Hepatocyte (in vitro differentiated cells): ENCODE results near the gene DPH5. TPM values are rescaled to one million over a fixed set of nuclear protein-coding genes. Genes with fewer than 3 reads are reported as not detected.
"Not testable (repeated sequence)": the region's sequence is repeated elsewhere in the genome, so short reads cannot be mapped to it uniquely, and the experiment has no call there.

Experiments used
- DNase-seq: peaks from one replicate; pipeline ENCODE4 v3.0.0-alpha.2; 2016; ENCODE audit warnings: low spot score
- H2AFZ ChIP-seq: fragments of 200-600 bp; sonication (generic); 2 replicates; pipeline ENCODE4 v1.6.0; 2016; ENCODE audit warnings: antibody characterized with exemption, mild to moderate bottlenecking
- H3K27ac ChIP-seq: fragments of 200-600 bp; sonication (generic); 2 replicates; pipeline ENCODE4 v1.5.1; 2016; ENCODE audit warnings: mild to moderate bottlenecking
- H3K27me3 ChIP-seq: fragments of 200-600 bp; sonication (generic); 2 replicates; pipeline ENCODE4 v1.6.1; 2016
- H3K36me3 ChIP-seq: fragments of 200-600 bp; sonication (generic); replicated peaks from 2 replicates; pipeline ENCODE4 v1.5.1; 2016; ENCODE audit warnings: low read depth; ENCODE audit not compliant: insufficient read depth
- H3K4me1 ChIP-seq: fragments of 200-600 bp; sonication (generic); 2 replicates; pipeline ENCODE4 v1.5.1; 2016; ENCODE audit warnings: mild to moderate bottlenecking, moderate library complexity; ENCODE audit not compliant: insufficient read depth
- H3K4me2 ChIP-seq: fragments of 200-600 bp; sonication (generic); 2 replicates; pipeline ENCODE4 v1.6.0; 2016
- H3K4me3 ChIP-seq: fragments of 200-600 bp; sonication (generic); 2 replicates; pipeline ENCODE4 v1.5.1; 2016; ENCODE audit warnings: mild to moderate bottlenecking
- H3K79me2 ChIP-seq: fragments of 200-600 bp; sonication (generic); 2 replicates; pipeline ENCODE4 v1.6.0; 2017; ENCODE audit warnings: mild to moderate bottlenecking
- H3K9me2 ChIP-seq: fragments of 200-600 bp; sonication (generic); replicated peaks from 2 replicates; pipeline ENCODE4 v1.6.0; 2017; ENCODE audit warnings: mild to moderate bottlenecking; ENCODE audit not compliant: insufficient read depth
- H3K9me3 ChIP-seq: fragments of 200-600 bp; sonication (generic); 2 replicates; pipeline ENCODE4 v1.5.1; 2016; ENCODE audit warnings: low read depth, mild to moderate bottlenecking
- H4K20me1 ChIP-seq: fragments of 200-600 bp; sonication (generic); 2 replicates; pipeline ENCODE4 v1.6.0; 2016; ENCODE audit warnings: mild to moderate bottlenecking; ENCODE audit not compliant: insufficient read depth, poor library complexity, severe bottlenecking
- EZH2 ChIP-seq: fragments of 200-600 bp; sonication (generic); IDR thresholded peaks from 2 replicates; pipeline ENCODE4 v1.6.1; 2016; ENCODE audit warnings: antibody characterized with exemption, mild to moderate bottlenecking, borderline replicate concordance
- EZH2phosphoT487 ChIP-seq: fragments of 200-600 bp; sonication (generic); IDR thresholded peaks from one replicate; pipeline ENCODE4 v1.6.1; 2018; ENCODE audit warnings: antibody characterized with exemption, mild to moderate bottlenecking, low read depth, moderate library complexity; ENCODE audit not compliant: unreplicated experiment, severe bottlenecking
- WGBS: methylation state at CpG from one replicate; pipeline ENCODE4 v1.1.6; 2016; ENCODE audit warnings: low lambda C conversion rate; ENCODE audit errors: missing lambda C conversion rate; 5-methylcytosine and 5-hydroxymethylcytosine counted together
- polyA plus RNA-seq: library from polyadenylated mRNA; unstranded; fragments of >200 nt; fragmentation: Nextera tagmentation; extraction: Ambion mirVana; gene quantifications from 2 replicates; pipeline ENCODE4 v1.2.1, GENCODE V29; 2016
- total RNA-seq: library from RNA; depleted of rRNA; stranded (reverse); fragments of >200 nt; gene quantifications from 2 replicates; pipeline ENCODE4 v1.2.3, GENCODE V29; 2014
- TF ChIP-seq, protein P1 (sequence below): fragments of 200-600 bp; sonication (generic); IDR thresholded peaks from 2 replicates; pipeline ENCODE4 v1.5.1; 2016; ENCODE audit warnings: antibody characterized with exemption, mild to moderate bottlenecking; ENCODE audit not compliant: poor library complexity

The DPH5 gene
- total and polyA plus RNA-seq, 2 experiments from 2014 or later: 19.8 to 35.7 TPM

DNA sequence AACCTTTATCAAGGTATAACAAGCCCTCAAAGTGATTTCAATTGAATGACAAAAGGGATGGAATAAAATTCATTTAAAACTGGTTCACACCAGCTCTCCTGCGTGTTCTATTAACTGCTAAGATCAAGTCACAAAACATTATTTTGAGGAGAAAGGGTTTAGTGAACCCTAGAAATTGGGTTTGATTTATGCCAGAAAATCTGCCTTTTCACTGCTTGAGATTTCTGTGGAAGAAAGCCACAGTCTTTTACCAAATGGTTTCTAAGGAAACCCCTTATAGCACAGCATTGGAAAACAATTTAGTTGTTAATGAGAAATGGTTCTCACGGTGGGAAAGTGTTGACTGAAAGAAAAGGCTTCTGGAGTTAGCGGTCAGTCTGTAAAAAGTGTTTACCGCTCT, 43.6 kb upstream of the DPH5 start:
- TF ChIP-seq EZH2 (no peak), EZH2phosphoT487 (no peak)
- H3K4me1 ChIP-seq: no peaks in the 10 kb centered on the region
- H3K27me3 ChIP-seq: no peaks in the 10 kb centered on the region
- H4K20me1 ChIP-seq: no peaks in the 10 kb centered on the region
- no peak for DNase-seq
- H3K9me3 ChIP-seq: no peaks in the 10 kb centered on the region
- WGBS: 72% methylated on average over 4 of the region's 4 CpGs
- H3K36me3 ChIP-seq: no peaks in the 10 kb centered on the region
- no peak overlapping the region for H3K4me3 ChIP-seq
- no peak overlapping the region for H2AFZ ChIP-seq
- H3K27ac ChIP-seq: no peak overlapping the region
- no peaks in the 10 kb centered on the region for H3K79me2 ChIP-seq
- no peak overlapping the region for H3K4me2 ChIP-seq
- H3K9me2 ChIP-seq: no peaks in the 10 kb centered on the region

DNA sequence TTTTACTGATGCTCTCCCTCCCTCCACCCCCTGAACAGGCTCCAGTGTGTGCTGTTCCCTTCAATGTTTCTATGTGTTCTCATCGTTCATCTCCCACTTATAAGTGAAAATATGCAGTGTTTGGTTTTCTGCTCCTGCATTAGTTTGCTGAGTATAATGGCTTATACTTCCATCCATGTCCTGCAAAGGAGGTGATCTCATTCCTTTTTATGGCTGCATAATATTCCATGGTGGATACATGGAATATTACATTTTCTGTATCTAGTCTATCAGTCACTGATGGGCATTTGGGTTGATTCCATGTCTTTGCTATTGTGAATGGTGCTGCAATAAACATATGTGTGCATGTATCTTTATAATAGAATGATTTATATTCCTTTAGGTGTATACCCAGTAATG, 41.4 kb upstream of the DPH5 start:
- not testable (repeated sequence) for H3K4me3 ChIP-seq, H3K27me3 ChIP-seq, H3K36me3 ChIP-seq, H3K79me2 ChIP-seq, H3K4me1 ChIP-seq, DNase-seq, H3K9me3 ChIP-seq, H3K9me2 ChIP-seq, H4K20me1 ChIP-seq, H2AFZ ChIP-seq, H3K4me2 ChIP-seq, H3K27ac ChIP-seq
- 100% methylated on average over 1 of the region's 1 CpG for WGBS

DNA sequence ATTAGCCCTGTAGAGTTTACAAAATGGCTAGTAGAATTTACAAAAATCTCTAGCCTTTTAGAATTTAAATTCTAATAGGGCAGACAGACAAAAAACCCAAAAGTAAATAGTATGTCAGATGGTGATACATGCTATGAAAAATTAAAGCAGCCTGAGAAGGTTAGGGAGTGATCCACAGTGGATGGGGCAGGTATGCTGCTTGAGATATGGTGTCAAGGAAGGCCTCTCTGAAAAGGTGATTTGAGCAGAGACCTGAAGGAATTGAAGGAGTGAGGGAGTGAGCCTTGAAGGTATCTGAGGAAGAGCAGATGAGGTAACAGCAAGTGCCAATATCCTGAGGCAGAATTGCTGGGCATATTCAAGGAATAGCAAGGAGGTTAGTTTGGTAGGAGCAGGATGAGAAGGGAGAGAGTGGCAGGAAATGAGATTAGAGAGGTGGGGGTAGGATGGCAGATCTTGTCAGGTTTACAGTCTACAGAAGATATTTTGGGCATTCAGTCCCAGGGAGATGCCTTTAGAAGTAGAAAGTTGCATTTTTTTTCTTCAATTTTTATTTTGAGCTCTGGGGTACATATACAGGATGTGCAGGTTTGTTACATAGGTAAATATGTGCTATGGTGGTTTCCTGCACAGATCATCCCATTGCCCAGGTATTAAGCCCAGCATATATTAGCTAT, 40.8 kb upstream of the DPH5 start:
- no peak overlapping the region for H2AFZ ChIP-seq
- no peak for DNase-seq
- H3K4me3 ChIP-seq: no peak overlapping the region
- no peaks in the 10 kb centered on the region for H3K9me3 ChIP-seq
- no peaks in the 10 kb centered on the region for H3K9me2 ChIP-seq
- TF ChIP-seq, protein P1, sequence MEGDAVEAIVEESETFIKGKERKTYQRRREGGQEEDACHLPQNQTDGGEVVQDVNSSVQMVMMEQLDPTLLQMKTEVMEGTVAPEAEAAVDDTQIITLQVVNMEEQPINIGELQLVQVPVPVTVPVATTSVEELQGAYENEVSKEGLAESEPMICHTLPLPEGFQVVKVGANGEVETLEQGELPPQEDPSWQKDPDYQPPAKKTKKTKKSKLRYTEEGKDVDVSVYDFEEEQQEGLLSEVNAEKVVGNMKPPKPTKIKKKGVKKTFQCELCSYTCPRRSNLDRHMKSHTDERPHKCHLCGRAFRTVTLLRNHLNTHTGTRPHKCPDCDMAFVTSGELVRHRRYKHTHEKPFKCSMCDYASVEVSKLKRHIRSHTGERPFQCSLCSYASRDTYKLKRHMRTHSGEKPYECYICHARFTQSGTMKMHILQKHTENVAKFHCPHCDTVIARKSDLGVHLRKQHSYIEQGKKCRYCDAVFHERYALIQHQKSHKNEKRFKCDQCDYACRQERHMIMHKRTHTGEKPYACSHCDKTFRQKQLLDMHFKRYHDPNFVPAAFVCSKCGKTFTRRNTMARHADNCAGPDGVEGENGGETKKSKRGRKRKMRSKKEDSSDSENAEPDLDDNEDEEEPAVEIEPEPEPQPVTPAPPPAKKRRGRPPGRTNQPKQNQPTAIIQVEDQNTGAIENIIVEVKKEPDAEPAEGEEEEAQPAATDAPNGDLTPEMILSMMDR: no peak
- TF ChIP-seq EZH2: no peak
- TF ChIP-seq EZH2phosphoT487: no peak
- H3K36me3 ChIP-seq: no peaks in the 10 kb centered on the region
- H4K20me1 ChIP-seq: no peaks in the 10 kb centered on the region
- H3K79me2 ChIP-seq: no peaks in the 10 kb centered on the region
- H3K4me1 ChIP-seq: no peaks in the 10 kb centered on the region
- no peak overlapping the region for H3K27ac ChIP-seq
- H3K27me3 ChIP-seq: no peaks in the 10 kb centered on the region
- no peak overlapping the region for H3K4me2 ChIP-seq

DNA sequence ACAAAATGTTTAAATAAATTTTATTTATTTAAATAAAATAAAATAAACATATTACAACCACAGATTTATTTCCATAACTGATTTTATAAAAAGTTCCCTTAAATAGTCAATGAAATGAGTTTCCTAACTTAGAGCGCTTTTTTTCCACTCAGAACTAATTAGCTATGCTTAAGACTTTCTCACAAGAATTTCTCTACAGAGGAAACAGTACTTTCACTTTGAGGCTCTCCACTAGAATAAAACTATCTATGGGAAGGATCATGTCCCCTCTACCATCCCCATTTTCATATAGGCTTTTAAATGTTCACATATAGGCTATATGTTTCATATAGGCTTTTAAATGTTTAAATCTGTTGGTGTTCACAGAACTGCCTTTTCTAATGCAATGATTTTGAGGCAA, 40.0 kb upstream of the DPH5 start:
- no peaks in the 10 kb centered on the region for H3K4me1 ChIP-seq
- no peaks in the 10 kb centered on the region for H4K20me1 ChIP-seq
- H2AFZ ChIP-seq: no peak overlapping the region
- no peaks in the 10 kb centered on the region for H3K36me3 ChIP-seq
- TF ChIP-seq, protein P1: no peak
- TF ChIP-seq EZH2phosphoT487: no peak
- no peak for TF ChIP-seq EZH2
- no peaks in the 10 kb centered on the region for H3K79me2 ChIP-seq
- no peaks in the 10 kb centered on the region for H3K9me2 ChIP-seq
- no peak overlapping the region for H3K27ac ChIP-seq
- no peak for DNase-seq
- no peaks in the 10 kb centered on the region for H3K9me3 ChIP-seq
- H3K4me2 ChIP-seq: no peak overlapping the region
- no peak overlapping the region for H3K4me3 ChIP-seq
- 100% methylated on average over 1 of the region's 1 CpG for WGBS
- no peaks in the 10 kb centered on the region for H3K27me3 ChIP-seq
